Measurements from ENCODE around the gene SMPD4.
"Not testable (repeated sequence)": the region's sequence is repeated elsewhere in the genome, so short reads cannot be mapped to it uniquely, and the experiment has no call there.

Gene SMPD4

GRCh38 chr2:130165293-130166016, 15.9 kb downstream of the SMPD4 start:
- no peak for DNase-seq (ENCODE audit: extremely low spot score)
- no peak for TF ChIP-seq CTCF (IDR thresholded peaks at IDR 0.05; ENCODE audit: control extremely low read depth, extremely low read depth, low read depth, missing control alignments)
- POLR2A ChIA-PET, result no interaction called here
- CTCF ChIA-PET, result no interaction called here

GRCh38 chr2:130162968-130163367, 18.4 kb downstream of the SMPD4 start:
- DNase-seq (ENCODE audit: extremely low spot score), result no peak
- ChIA-PET POLR2A (no interaction called here), CTCF (no interaction called here)
- TF ChIP-seq CTCF (IDR thresholded peaks at IDR 0.05; ENCODE audit: control extremely low read depth, extremely low read depth, low read depth, missing control alignments), result no peak

- CTCF ChIA-PET; POLR2A ChIA-PET; DNase-seq (ENCODE audit: extremely low spot score): not testable (repeated sequence)
Measured at GRCh38 chr2:130162486-130162885, 18.9 kb downstream of the SMPD4 start.

GRCh38 chr2:130160838-130161705, 20.3 kb downstream of the SMPD4 start:
- CTCF ChIA-PET; POLR2A ChIA-PET; DNase-seq (ENCODE audit: extremely low spot score): not testable (repeated sequence)

GRCh38 chr2:130160131-130160530, 21.3 kb downstream of the SMPD4 start:
- no peak for TF ChIP-seq CTCF (IDR thresholded peaks at IDR 0.05; ENCODE audit: control extremely low read depth, extremely low read depth, low read depth, missing control alignments)
- POLR2A ChIA-PET, result no interaction called here
- CTCF ChIA-PET, result no interaction called here
- DNase-seq (ENCODE audit: extremely low spot score), result no peak

- POLR2A ChIA-PET; DNase-seq (ENCODE audit: extremely low spot score): not testable (repeated sequence)
- CTCF ChIA-PET, result interaction anchor here (1.5 kb wide), 1 partner anchor 11 kb away, joined by 4 read pairs; no protein-coding TSS in a partner anchor
Measured at GRCh38 chr2:130159376-130159775, 22.0 kb downstream of the SMPD4 start.

- ChIA-PET POLR2A (no interaction called here), CTCF (interaction anchor here (1.3 to 1.5 kb wide), 3 partner anchors 12 to 23 kb away, joined by 3 to 5 read pairs (median 4); partner anchors contain the start of gene SMPD4)
- DNase-seq (ENCODE audit: extremely low spot score), result no peak
- TF ChIP-seq CTCF (IDR thresholded peaks at IDR 0.05; ENCODE audit: control extremely low read depth, extremely low read depth, low read depth, missing control alignments), result no peak
Measured at GRCh38 chr2:130158631-130159030, 22.8 kb downstream of the SMPD4 start.

- CTCF ChIA-PET, result interaction anchor here (1.3 to 1.5 kb wide), 3 partner anchors 13 to 23 kb away, joined by 3 to 5 read pairs (median 4); partner anchors contain the start of gene SMPD4
- DNase-seq (ENCODE audit: extremely low spot score), result peak; percentile 61
- TF ChIP-seq CTCF (IDR thresholded peaks at IDR 0.05; ENCODE audit: control extremely low read depth, extremely low read depth, low read depth, missing control alignments), result peak; percentile 39
- POLR2A ChIA-PET, result not testable (repeated sequence)
Measured at GRCh38 chr2:130157825-130158514, 23.4 kb downstream of the SMPD4 start.

GRCh38 chr2:130157354-130157753, 24.0 kb downstream of the SMPD4 start:
- POLR2A ChIA-PET; DNase-seq (ENCODE audit: extremely low spot score): not testable (repeated sequence)
- CTCF ChIA-PET, result interaction anchor here (1.4 kb wide), 1 partner anchor 22 kb away, joined by 3 read pairs; no protein-coding TSS in a partner anchor

Data from GM10248 (cell line).